Adrenal gland (tissue), 5 donors: ENCODE measurements around the gene HAX1.

Source experiments
- POLR2A ChIP-seq, 2 donors: fragments of 450-650 bp; IDR thresholded peaks; one replicate each; pipeline ENCODE4 v1.6.1; 2017; ENCODE audit warnings: antibody characterized with exemption in 2 of 2, mild to moderate bottlenecking in 2 of 2, moderate library complexity in 1 of 2
- TF ChIP-seq, protein P1 (sequence below), 6 experiments: fragments of 450-650 bp in 4 of 6; fragments of 200-600 bp in 2 of 6; sonication (generic) in 1 of 6; IDR thresholded peaks; 1 replicate in 5 of 6; 2 replicates in 1 of 6; pipeline versions ENCODE4 v1.5.1 to v1.8.0; 2016 to 2021; ENCODE audit warnings: antibody characterized with exemption in 6 of 6, mild to moderate bottlenecking in 2 of 6, moderate library complexity in 1 of 6
- donor health status: DM: no; HTN: no; CAD: no.

DNA sequence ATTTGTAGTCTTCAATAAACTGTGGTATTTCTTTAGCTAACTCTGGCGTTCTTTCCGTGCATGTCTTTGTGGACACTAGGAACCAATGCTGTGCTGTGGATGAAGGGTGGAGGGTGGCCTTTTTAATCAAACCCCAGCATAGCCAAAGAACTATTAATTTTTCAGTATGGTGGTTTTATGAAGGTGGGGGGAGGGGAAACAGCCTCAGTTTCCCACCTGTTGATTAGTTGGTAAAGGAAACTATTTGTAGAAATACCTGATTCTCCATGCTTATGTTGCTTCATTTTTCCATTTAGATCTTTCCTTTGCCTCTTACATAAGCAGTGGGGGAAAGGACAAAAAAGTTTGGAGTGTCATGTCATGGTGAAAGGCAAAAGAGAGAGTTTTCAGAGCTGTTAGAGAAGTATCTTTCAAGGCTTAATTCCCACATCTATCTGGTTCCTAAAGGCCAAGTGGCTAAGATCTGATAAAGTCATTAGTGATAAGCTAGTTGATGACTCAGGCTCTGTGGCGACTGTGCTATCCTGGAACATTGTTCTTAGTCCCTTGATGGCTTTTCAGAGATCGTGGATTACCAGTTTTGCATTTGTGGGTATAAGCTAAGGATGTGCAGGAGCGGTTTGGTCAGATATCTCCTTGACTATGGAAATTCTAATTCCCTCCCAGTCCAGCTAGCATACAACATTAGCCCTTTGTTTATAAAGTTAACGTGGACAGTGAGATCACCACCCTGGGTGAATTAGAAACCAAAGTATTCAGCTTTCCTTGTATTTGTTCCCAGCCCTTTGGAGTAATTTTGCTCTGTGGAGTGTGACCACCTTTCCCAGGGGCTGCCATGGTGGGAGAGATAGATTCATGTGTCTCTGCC is 8.7 kb upstream of the HAX1 start:
- TF ChIP-seq, protein P1, sequence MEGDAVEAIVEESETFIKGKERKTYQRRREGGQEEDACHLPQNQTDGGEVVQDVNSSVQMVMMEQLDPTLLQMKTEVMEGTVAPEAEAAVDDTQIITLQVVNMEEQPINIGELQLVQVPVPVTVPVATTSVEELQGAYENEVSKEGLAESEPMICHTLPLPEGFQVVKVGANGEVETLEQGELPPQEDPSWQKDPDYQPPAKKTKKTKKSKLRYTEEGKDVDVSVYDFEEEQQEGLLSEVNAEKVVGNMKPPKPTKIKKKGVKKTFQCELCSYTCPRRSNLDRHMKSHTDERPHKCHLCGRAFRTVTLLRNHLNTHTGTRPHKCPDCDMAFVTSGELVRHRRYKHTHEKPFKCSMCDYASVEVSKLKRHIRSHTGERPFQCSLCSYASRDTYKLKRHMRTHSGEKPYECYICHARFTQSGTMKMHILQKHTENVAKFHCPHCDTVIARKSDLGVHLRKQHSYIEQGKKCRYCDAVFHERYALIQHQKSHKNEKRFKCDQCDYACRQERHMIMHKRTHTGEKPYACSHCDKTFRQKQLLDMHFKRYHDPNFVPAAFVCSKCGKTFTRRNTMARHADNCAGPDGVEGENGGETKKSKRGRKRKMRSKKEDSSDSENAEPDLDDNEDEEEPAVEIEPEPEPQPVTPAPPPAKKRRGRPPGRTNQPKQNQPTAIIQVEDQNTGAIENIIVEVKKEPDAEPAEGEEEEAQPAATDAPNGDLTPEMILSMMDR (IDR thresholded peaks at IDR 0.05): no peak
- TF ChIP-seq POLR2A (IDR thresholded peaks at IDR 0.05): no peak
